A549 treated with CORT108297 at 1 μM for 4 hours (cell line): Measurements from ENCODE around the gene HHEX. TPM values are rescaled to one million over a fixed set of nuclear protein-coding genes. Genes with fewer than 3 reads are reported as not detected.

Experiments used
- total RNA-seq: library from RNA; stranded (reverse); fragments of 200-300 nt; extraction: Qiagen RNA extraction; gene quantifications from 5 replicates; pipeline ENCODE4 v1.2.3, GENCODE V29; 2022

Gene HHEX
- 14.4 to 15.8 TPM (median 14.9 TPM) in 5 replicates for total RNA-seq

DNA sequence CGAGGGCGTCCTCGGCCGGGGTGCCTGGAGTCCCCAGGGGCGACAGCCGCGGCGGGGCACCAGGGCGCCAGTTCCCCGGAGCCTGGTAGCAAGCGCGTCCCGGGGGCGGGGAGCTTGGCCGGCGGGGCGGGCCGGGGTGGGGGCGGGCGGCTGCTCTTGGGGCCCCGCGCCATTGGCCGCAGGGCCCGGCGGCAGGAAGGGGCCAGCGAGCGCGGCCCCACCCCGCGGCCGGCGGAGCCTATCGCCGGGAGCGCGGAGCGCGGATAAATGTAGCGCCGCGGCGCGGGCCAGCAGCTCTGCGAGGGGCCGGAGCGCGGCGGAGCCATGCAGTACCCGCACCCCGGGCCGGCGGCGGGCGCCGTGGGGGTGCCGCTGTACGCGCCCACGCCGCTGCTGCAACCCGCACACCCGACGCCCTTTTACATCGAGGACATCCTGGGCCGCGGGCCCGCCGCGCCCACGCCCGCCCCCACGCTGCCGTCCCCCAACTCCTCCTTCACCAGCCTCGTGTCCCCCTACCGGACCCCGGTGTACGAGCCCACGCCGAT is at the start of gene HHEX:
HHEX (plus strand) TSS at position 293 of the 548 bp plus-strand sequence; CDS start at position 325, 32 bp downstream.

Other genes starting within 250 kb of the HHEX start
- 18.6 to 26.2 TPM (median 24.0 TPM) in 5 replicates for gene IDE, start 115.9 kb upstream of the HHEX start, total RNA-seq
- gene KIF11, start 96.8 kb upstream of the HHEX start, total RNA-seq = 30.5 to 45.5 TPM (median 34.8 TPM) in 5 replicates
- 12.7 to 17.4 TPM (median 15.0 TPM) in 5 replicates for gene EXOC6, start 158.6 kb downstream of the HHEX start, total RNA-seq